GM18907 (cell line): Measurements from ENCODE around the gene ASIC4.

ENCODE experiments used
- ATAC-seq: cut with Tn5 transposase; IDR thresholded peaks from one replicate; pipeline ENCODE4 v1.9.1; 2021; ENCODE audit warnings: mild to moderate bottlenecking, moderate library complexity; ENCODE audit not compliant: unreplicated experiment

The ASIC4 gene

GRCh38 chr2:219532378-219532649 lies 18.0 kb downstream of the ASIC4 start:
- ATAC-seq: no peak

- ATAC-seq: no peak
These were observed 19.8 kb downstream of the ASIC4 start for GRCh38 chr2:219533930-219534661.

GRCh38 chr2:219536425-219536824 lies 22.1 kb downstream of the ASIC4 start:
- no peak for ATAC-seq

GRCh38 chr2:219536967-219537366 lies 22.7 kb downstream of the ASIC4 start:
- no peak for ATAC-seq

- no peak for ATAC-seq
These were observed 23.6 kb downstream of the ASIC4 start for GRCh38 chr2:219537657-219538488.

GRCh38 chr2:219538504-219538951 lies 24.2 kb downstream of the ASIC4 start:
- ATAC-seq: no peak

- ATAC-seq: no peak
These were observed 24.9 kb downstream of the ASIC4 start for GRCh38 chr2:219538956-219539788.

- ATAC-seq: no peak
These were observed 25.8 kb downstream of the ASIC4 start for GRCh38 chr2:219539926-219540678.

GRCh38 chr2:219540784-219541504 lies 26.7 kb downstream of the ASIC4 start:
- ATAC-seq: no peak

GRCh38 chr2:219541611-219542180 lies 27.4 kb downstream of the ASIC4 start:
- ATAC-seq: peak; percentile 57

GRCh38 chr2:219542931-219543595 lies 28.8 kb downstream of the ASIC4 start:
- peak; percentile 41 for ATAC-seq

GRCh38 chr2:219543596-219544358 lies 29.5 kb downstream of the ASIC4 start, which contains the start of the genes CHPF and TMEM198:
Gene CHPF, minus strand, starts transcription at chr2:219543809. Its CDS starts 271 bp downstream, at chr2:219543538.
Gene TMEM198, plus strand, starts transcription at chr2:219544028. Its CDS starts 700 bp downstream, at chr2:219544728.
- peak; percentile 81 for ATAC-seq

- no peak for ATAC-seq
These were observed 30.3 kb downstream of the ASIC4 start for GRCh38 chr2:219544567-219544966.

GRCh38 chr2:219545295-219545942 lies 31.1 kb downstream of the ASIC4 start:
- no peak for ATAC-seq

- ATAC-seq: no peak
These were observed 31.7 kb downstream of the ASIC4 start for GRCh38 chr2:219545943-219546352.

GRCh38 chr2:219547621-219548020 lies 33.3 kb downstream of the ASIC4 start:
- no peak for ATAC-seq

- no peak for ATAC-seq
These were observed 34.7 kb downstream of the ASIC4 start for GRCh38 chr2:219548990-219549389.

GRCh38 chr2:219549619-219550018 lies 35.3 kb downstream of the ASIC4 start:
- ATAC-seq: no peak
